GM21619 (cell line): Measurements from ENCODE around the gene NACC2.

ENCODE experiments used
- ATAC-seq: cut with Tn5 transposase; IDR thresholded peaks from one replicate; pipeline ENCODE4 v1.9.1; 2021; ENCODE audit not compliant: unreplicated experiment

The NACC2 gene

DNA sequence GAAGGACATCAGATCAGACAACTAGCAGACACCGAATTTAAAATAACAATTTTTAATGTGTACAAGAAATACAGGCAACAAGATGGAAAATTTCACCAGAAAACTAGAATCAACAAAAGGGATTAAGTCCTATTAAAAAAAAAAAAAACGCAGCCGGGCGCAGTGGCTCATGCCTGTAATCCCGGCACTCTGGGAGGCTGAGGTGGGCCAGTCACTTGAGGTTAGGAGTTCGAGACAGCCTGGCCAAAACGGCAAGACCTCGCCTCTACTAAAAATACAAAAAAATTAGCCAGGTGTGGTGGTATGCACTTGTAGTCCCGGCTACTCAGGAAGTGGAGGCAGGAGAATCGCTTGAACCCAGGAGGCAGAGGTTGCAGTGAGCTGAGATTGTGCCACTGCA, 69.6 kb downstream of the NACC2 start:
- no peak for ATAC-seq

DNA sequence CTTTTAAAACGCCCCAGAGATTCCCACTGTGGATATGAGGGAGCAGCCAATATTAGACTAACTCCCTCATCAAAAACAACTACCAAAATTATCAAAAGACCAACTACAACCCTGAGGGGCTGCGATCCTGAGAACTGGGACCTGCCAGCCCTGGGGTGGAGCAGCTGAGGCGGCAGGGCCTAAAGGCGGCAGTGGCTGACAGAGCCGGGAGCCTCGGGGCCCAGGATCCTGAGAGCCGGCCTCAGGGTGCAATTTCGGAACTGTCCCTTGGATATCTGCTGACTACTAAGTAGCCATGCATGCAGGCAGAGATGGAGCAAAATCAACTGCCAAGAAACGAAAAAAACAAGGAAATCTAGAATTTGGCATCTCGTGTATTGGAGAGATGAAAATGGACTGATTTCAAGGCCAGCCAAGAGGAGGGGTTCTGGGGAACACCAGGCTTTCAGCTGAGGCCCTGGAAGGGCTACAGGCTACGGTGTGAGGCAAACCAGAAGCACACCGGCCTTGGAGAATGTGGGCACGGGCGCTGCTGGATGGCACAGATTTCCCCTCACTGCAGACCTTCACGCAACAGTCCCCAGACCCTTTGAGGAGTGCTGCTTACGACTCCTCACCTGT, 70.3 kb downstream of the NACC2 start:
- ATAC-seq = no peak

DNA sequence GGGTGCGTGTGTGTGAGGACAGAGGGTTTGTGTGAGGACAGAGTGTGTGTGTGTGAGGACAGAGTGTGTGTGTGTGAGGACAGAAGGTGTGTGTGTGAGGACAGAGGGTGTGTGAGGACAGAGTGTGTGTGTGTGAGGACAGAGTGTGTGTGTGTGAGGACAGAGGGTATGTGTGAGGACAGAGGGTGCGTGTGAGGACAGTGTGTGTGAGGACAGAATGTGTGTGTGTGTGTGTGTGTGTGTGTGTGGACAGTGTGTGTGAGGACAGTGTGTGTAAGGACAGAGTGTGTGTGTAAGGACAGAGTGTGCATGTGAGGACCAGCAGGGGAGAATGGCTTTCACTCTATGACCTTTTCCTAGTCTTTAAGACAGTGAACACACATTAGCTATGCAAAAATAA, 70.8 kb downstream of the NACC2 start:
- ATAC-seq = no peak

DNA sequence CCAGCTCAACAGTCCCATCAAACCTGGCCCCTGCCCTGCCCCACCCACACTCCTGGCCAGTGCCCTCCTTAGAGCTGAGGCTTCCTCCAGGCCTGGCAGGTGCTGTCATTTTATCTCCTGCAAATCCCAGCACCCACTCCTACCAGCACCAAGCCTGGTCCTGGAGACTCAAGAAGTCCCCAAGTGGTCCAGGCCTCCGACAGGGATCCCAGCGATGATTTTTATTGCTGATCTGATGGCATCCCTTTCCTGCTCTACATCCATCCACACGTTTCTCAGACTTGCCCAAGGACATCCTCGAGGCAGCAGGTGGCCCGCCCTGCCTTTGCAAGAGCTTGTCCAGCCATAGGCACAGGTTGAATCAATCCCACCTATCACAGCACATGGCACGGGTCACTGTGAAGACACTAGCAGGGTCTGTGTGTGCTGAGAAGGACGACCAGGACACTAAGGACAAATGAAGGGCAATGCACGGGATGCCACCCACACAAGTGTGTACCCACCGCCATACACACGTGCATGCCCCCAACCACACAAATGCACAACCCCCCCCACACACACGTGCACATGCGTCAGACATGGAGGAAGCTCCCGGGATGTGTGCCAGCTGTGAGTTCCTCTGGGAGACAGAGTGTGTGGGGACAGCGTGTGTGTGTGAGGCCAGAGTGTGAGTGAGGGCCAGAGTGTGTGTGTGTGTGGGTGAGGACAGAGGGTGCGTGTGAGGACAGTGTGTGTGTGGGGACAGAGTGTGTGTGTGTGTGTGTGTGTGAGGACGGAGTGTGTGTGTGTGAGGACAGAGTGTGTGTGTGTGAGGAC, 71.5 kb downstream of the NACC2 start:
- no peak for ATAC-seq

DNA sequence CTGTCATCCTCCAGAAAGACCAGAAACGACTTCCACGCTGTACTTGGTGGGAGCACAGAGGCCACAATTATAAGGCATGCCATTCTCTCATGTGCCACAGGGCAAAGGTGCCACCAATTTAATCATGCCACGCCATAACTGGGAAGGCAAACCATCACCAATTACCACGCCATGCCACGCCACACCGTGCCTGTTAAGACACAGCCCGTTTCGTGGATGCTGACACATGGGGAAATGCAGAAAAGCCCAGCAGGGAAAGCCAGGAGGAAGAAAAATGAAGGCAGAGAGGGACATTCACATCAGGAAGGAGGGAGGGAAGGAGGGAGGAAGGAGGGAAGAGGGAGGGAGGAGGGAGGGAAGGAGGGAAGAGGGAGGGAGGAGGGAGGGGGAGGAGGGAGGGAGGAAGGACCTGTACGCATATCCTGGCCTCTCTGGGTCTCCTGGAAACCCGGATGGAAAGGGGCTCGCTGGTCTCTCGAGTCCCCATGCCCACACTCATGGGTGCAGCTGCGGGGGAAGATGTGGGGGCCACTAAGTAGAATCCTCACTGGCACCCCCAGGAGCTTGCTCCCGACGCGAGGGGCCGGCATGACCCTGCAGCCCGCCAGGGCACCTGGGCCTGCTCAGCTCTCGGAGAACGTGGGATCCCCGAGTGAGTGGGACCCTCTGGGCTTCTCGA, 72.2 kb downstream of the NACC2 start:
- ATAC-seq = no peak

DNA sequence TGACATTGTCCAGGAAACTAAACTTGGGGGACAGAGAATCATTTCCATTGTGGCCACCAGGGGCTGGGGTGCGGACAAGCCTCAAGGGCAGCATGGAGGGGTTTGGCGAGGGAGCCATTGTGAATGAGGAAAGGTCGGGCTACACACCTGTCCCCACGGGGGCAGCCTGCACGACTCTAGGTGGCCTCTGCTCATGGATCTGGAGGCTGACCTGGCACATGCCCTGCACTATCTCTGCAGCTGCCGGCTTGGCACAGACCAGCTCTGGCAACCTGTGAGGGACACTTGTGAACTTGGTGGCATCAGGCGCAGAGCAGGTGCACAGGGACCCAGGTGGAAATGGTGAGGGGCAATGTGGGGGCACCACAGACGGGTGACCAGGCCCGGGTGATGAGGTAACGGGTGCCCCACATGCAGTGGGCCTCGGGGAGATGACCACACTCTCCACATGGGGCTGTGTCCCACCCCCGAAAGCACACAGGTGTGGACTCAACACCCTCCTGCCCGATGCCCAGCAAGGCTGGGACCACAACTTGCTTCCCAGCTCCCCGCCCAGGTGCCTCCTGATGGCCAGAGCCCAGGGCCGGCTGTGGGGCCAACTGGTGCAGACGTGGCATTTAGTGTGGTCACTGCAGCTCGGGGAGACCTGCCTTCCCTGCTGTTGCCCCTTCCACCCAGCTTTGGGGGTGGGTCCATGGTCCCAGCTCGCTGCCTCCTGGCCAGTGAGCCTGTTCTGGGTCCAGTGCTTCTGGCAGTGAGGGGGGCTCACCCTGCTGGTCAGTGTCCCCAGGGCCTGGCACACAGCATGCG, 73.0 kb downstream of the NACC2 start:
- ATAC-seq = no peak

DNA sequence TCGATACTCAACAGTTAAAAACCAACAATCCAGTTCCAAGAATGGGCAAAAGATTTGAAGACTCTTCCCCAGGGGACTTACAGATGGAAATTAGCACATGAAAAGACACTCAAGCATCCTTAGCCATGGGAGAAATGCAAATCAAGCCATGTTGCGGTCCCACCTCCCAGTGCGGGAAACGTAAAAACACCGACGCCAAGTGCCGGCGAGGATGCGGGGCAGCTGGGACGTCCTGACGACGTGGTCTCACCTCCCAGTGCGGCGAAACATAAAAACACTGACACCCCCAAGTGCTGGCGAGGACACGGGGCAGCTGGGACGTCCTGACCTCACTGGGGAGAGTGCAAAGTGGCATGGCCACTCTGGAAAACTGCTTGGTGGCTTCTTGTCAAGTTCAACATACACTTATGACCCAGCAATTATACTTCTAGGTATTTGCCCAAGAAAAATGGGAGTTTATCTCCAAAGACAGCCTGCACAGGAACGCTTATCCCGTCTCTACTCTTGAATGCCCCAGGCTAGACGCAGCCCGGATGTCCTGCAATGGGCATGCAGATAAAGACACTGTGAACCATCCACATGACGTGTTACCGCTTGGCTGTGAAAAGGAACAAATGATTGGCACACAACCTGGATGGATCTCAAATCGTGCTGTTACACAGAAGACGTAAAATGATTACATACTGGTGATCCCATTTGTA, 73.8 kb downstream of the NACC2 start:
- no peak for ATAC-seq

DNA sequence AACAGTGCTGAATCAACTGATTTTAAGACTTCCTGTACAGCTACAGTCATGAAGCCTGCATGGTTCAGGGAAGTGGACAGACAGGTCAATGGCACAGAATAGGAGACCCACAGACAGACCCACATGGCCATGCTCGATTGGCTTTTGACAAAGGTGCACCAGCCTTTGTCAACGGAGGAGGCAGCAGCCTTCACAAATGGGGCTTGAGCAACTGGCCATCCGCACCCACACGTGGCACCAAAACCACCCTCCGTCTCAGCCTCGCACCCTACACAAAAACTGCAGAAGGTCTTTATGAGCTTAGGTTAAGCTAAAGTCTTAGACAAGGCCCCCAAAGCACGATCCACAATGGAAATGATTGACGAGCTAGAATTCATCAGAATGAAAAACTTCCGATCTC, 74.4 kb downstream of the NACC2 start:
- no peak for ATAC-seq

DNA sequence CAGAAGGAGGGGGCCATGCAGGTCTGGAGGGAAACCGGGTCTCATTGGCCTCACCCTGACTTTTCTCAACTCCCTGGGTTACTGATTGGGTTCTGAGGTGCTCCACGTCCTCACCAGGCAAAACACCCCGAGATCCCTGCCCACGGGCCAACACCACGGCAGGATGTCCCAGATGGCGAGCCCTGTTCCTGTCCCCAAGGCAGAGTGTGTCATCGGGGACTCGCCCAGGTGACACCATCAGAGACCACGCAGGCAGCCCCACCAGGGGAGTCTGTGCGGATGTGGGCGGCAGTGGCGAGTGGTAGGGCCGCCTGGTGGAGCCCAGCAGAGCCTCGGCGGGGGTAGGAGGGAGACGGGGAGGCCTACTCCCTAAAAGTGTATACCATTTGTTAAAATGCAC, 74.9 kb downstream of the NACC2 start:
- ATAC-seq = no peak

DNA sequence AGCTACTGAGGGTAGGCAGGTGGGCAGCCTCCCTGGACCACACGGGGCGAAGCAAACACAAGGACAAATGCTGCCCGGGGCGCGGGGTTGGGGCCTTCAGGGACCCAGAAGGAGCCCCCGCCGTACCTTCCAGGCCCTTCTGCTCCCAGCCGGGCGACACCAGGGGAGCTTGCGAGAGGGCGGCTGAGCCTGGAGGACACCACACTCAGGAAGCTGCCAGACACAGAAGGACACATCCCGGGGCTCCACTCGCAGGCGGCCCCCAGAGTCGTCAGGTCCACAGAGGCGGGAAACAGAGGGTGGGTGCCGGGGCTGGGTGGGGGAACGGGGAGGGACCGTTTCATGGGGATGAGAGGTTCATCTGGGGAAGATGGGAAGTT, 75.4 kb downstream of the NACC2 start:
- ATAC-seq = no peak

DNA sequence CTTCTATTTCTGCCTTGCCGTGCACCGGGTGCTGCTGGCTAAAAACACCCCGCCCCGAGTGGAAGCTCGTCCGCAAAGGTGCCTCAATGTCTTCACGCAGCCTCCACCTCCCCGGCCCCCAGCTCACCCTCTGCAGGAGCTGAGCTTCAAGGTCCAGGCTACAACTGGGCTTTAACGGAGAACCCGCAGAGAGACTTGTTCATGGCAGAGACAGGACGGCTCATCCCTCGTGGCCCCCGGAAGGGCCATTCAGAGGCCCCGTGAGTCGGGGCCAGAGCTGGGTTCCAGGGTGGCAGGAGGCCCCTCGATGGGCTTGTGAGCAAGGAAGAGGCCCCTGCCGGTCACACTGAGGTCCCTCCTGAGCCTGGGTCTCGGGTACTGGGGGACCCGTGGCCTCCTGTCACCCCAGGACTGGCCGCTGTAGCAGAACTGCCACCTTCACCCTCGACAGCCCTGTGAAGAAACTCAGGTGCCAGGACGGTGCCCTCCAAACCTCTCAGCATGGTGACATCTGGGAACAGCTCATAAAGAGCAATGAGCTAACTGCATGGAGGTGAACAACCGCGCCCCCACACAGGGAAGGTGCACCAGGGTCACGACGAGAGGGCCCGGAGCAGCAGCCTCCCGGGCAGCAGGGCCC, 75.9 kb downstream of the NACC2 start:
- ATAC-seq = no peak

DNA sequence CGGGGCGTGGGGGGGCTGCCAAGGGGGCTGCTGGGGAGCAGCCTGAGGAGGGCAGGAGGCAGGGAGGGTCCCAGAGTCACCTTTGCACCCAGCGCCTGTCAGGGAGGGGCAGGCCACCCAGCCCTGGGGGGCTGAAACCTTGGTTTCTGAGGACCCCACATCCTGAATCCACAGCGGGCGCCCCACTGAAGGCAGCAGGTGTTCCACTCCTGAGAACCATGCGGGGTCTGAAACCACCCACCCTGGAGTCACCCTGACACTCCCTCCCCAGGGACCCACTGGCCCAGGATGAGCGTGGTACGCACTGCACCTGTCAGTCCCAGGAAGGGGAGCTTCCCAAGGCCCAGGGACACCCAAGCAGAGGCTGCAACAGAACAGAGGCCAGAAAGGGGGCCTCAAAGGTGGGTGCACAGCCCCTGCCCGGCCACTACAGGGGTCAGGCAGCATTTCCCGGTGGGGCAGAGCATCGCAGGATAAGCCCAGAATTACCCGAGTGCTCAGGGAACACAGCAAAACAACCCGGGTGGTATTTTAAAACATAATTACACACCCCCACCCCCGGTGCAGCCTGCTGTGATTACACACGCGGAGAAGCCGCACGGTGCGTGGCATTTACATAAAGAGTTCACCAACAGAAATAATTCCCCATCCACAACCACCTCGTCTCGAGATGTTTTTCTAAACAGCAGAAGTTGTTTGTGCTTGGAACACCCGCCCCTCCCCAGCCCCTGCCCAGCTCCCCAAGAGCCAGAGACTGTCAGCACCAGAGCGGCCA, 76.6 kb downstream of the NACC2 start:
- no peak for ATAC-seq

DNA sequence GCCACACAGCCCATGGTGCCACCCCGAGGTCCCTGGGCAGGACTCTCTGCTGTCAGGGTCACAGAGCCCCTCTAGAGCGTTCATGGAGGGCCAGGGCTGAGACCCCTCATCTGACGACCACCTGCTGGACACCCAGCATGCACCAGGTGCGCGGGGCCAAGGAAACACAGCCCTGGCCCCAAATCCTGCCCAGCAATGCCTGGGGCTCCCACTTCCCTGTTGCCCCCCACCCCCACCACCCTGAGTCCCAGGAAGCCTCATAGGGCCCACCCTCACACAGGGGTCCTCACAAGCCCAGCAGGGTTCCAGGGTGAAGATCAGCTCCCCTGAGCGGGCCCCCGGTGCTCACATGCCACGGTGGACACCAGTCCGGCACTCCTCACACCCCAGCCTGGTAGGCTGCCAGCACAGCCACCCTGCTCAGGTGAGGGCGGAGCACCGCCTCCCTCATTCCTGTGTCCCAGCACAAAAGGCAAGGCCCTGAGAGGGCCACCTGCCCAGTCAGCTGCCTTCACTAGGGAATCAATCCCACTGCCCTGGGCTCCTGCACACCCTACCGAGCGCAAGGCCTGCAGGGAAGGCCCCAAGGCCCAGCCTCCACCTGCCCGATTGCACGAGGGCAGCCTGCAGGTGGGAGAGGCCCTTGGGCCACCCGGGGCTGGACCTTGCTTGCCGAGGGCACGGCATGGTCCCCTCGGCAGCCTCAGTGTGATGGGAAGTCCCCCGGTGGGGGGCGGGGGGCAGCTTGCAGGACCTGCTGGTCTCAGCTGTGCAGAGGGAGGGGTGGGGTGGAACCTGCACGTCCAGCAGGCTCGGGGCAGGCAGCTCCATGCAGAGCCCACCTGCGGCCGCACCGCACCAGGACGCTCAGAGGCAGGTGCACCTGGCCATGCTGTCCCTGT, 77.5 kb downstream of the NACC2 start:
- no peak for ATAC-seq

DNA sequence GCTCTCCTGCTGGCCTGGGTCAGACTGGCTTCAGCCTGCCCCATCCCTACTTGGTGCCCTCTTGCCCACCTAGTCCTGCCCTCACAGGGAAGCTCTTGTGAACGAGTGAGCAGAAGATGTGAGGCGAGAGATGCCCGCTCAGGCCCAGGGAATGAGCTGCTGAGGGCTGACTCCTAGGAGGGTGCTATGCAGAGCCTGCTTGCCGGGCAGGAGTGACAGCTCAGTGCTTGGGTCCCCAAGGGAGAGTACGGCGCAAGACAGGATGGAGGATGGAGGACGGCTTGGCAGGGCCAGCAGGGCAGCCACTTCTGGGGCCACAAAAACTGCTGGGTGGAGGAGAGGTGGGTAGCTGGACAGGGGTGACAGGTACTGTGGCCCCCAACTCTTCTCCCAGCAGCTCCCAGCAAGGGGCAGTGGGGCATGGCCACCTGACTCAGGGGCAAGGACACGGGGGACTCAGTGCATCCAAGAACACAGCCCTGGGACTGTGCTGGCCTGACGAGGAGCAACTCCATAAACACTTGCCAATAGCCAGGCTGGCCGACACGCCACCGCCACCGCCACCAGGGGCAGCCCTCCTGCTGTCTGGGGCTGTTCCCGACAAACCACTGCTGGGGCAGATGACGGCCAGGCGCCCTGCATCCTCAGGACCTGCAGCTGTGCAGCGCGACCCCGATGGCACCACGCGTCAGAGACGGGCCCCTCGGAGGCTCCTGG, 78.4 kb downstream of the NACC2 start:
- no peak for ATAC-seq

DNA sequence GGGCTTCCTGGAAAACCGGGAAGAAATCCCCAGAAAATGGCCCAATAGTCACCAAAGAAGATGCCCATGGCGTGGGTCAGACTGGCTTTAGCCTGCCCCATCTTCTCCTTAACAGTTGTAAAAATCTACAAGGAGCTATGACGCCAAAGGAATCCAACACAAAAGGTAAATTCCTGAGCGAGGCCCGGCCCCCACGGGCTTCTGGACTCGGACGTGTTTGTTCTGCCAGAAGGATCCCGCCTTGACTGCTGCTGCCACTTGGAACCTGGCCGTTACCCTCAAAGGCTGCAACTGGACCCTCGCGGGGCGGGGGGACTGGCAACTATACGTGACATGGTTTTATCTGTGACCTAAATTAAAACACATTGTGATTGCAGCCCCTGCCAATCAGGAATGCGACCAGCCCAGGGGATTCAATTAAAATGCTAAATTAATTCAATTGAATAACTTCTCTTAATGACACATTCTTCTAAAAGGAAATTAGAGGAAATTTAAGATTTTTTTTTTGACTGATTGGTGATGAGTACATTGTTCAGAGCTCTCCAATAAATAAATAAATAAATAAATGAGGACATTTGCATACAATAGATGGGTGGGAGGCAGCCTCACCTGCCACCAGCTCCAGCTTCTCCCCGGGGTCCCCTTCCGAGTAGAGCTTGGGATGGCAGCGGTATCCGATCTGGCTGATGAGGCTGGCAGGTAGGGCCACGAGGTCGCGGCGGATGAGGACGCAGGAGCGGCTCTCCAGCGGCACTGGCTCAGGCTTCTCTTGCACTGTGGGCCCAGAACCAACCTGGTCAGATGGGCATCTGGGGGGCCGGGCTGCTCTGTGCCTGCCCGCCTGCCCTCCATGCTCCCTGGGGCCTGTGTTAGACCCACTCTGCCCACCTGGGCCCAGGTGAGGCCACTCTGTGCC, 79.2 kb downstream of the NACC2 start:
- ATAC-seq = no peak

DNA sequence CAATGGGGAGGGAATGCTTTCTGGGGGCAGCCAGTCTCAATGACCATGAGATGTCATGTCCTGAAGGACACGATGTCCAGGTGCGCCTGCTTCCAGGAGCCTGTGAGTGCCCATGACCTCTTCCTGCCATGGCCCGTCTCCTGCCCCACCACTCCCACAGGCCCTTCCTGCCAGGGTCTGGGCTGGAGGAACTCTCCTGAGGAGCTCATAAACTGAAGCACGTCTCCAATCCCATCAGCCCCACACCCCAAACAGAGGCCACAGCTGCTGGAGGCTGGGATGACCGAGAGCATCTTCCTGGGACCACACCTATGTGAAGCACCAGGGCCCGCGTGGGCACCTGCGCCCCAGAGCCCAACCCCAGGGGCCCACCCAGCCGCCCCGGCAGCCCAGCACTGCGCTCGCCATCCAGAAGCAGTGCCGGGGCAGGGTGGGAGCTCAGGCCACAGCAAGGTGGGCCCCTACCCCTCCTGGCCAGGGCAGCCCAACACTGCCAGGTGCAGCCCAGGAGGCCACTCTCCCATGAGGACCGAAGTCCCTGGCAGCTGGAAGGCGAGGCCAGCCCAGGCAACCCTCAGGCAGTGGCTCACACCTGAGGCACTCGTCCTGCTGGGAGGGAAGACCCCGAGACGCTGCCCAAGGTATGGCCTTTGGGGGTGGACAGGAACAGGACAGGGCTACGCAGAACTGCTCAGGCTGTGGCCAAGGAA, 80.0 kb downstream of the NACC2 start:
- no peak for ATAC-seq
